ENCODE measurements around the gene POLR2E. TPM values are rescaled to one million over a fixed set of nuclear protein-coding genes. Genes with fewer than 3 reads are reported as not detected.

Gene POLR2E
- polyA plus RNA-seq, 4 donors, result 122 to 189 (median 142) TPM

DNA sequence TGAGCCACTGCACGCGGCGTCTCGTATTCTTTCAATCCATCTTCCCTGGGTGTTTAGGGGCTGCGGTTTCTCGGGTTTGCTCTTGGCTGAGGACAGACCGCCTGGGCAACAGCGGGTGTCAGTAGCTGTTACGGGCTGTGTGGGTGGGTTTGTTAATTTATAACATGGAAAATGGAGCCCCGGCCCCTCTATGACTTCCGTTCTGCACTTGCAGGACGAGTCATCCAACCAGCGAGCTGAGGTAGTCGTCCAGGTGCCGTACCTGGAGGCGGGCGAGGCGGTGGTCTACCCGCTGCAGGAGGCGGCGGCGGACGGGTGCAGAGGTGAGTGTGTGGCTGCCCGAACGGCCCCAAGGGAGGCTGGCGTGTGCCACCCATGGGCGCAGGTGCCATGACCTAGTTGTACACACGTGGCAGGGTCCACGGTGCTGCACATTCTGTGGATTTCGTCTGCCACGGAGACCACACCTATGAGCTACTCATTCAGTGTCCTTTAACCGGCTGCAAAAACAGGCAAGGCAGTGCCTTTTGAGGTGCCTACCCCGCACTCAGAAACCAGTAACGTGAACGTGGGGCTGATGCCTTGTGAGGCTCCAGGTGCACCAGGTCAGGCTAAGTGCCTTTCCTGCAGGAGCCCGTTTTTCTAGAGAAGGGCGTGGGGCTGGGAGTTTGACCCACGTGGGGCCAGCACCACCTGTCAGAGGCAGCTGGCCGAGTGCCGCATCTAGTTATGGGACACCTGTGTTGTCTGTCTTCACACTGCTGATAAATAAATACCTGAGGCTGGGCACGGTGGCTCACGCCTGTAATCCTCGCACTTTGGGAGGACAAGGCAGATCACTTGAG, 10.9 kb downstream of the POLR2E start:
- WGBS, 3 donors, result 52 to 71% (median 54%) methylated on average over 43 of the region's 43 CpGs
- Histone ChIP-seq H3K27me3 (ENCODE audit: control insufficient read depth in 3 of 3, insufficient read depth in 3 of 3, low read length in 3 of 3) (no peaks in the 10 kb centered on the region), H3K4me1 (ENCODE audit: control insufficient read depth in 3 of 3, insufficient read depth in 2 of 3, low read depth in 1 of 3, low read length in 2 of 3) (peaks cover 0 to 20% (median 4%) of the 10 kb centered on the region in 3 donors), H3K9me3 (ENCODE audit: control insufficient read depth in 2 of 2, insufficient read depth in 1 of 2, low read depth in 1 of 2, low read length in 1 of 2) (peaks cover 0 to 6% of the 10 kb centered on the region in 2 donors), H3K4me3 (ENCODE audit: low read depth in 1 of 3, low read length in 3 of 3) (peak overlapping the region in 1 of 3 donors; percentile 54), H3K27ac (ENCODE audit: low read depth in 1 of 3, low read length in 2 of 3) (no peak overlapping the region), H3K36me3 (ENCODE audit: control insufficient read depth in 3 of 3, insufficient read depth in 2 of 3, low read depth in 1 of 3, low read length in 3 of 3) (peaks cover 3 to 57% (median 10%) of the 10 kb centered on the region in 3 donors)
- DNase-seq, result no peak
- no peak for FAIRE-seq

DNA sequence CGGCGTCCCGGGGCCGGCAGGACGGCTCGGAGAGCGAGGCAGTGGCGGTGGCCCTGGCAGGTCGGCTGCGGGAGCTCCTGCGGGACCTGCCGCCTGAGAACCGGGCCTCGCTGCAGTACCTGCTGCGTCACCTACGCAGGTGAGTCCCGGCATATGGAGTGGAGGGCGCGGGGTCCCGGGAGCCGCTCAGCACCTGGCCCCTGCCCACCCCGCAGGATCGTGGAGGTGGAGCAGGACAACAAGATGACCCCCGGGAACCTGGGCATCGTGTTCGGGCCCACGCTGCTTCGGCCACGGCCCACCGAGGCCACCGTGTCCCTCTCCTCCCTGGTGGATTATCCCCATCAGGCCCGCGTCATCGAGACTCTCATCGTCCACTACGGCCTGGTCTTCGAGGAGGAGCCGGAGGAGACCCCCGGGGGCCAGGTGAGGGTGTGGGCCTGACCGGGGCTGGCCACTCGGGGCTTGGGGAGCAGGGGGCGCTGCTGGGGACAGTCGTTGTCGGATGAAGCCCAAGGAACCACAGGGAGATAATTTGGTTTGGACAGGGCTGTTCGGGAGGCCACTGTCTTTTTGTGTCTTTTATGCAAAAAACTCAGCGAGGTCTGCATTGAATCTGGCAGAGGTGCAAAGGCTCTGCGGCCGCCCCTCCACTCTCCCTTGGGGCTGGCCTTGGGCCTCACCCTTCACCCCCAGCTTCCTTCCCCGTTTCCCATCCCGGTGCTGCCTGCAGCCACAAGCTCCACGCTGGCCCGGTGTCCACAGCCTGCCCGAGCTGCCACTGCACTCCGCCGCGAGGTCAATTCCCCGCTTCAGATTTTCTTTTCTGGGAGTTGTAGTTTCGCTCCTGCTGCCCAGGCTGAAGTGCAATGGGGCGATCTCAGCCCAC, 12.0 kb downstream of the POLR2E start:
- DNase-seq (no peak), FAIRE-seq (no peak)
- Histone ChIP-seq H3K4me3 (ENCODE audit: low read depth in 1 of 3, low read length in 3 of 3) (peak overlapping the region in 2 of 3 donors; percentile 50 to 54), H3K36me3 (ENCODE audit: control insufficient read depth in 3 of 3, insufficient read depth in 2 of 3, low read depth in 1 of 3, low read length in 3 of 3) (peaks cover 3 to 46% (median 4%) of the 10 kb centered on the region in 3 donors), H3K9me3 (ENCODE audit: control insufficient read depth in 2 of 2, insufficient read depth in 1 of 2, low read depth in 1 of 2, low read length in 1 of 2) (peaks cover 0 to 6% of the 10 kb centered on the region in 2 donors), H3K27me3 (ENCODE audit: control insufficient read depth in 3 of 3, insufficient read depth in 3 of 3, low read length in 3 of 3) (no peaks in the 10 kb centered on the region), H3K4me1 (ENCODE audit: control insufficient read depth in 3 of 3, insufficient read depth in 2 of 3, low read depth in 1 of 3, low read length in 2 of 3) (peaks cover 0 to 20% (median 4%) of the 10 kb centered on the region in 3 donors), H3K27ac (ENCODE audit: low read depth in 1 of 3, low read length in 2 of 3) (peak overlapping the region; percentile 38 to 86 (median 63))
- WGBS, 3 donors, result 22 to 77% (median 45%) methylated on average over 55 to 59 of the region's 59 CpGs

DNA sequence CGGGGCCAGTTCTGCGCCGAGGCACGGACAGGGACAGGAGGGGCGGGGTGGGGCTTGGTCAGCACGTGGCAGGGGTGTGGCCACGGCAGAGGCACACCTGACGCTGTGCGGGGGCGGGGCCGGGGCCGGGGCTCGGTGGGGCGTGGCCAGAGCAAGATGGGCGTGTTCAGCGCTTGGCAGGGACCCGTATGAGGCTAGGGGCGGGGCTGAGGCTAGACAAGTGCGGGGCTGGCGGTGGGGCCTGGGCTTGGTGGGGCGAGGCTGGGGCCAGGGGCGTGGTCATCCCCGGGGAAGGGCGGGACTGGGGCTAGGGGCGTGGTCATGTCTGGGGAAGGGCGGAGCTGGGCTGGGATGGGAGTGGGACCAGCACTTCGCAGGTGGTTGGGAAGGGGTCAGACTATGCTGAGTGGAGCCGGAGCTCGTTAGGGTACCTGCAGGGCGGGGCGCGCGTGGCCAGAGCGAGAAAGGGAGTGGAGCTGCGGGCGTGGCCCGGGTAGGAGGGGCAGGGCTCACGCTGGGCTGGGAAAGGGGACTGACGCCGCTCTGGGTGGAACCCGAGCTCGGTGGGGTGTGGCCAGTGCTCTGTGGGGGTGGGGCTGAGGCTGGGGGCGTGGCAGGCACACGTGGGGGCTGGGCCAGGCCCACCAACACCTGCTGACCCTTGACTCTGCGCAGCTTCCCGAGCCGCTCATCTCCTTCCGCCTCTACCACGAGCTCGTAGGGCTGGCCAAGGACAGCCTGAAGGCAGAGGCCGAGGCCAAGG, 12.8 kb downstream of the POLR2E start:
- WGBS, 3 donors, result 10 to 31% (median 14%) methylated on average over 37 to 51 of the region's 51 CpGs
- FAIRE-seq (no peak), DNase-seq (peak; percentile 93 to 96)
- H3K36me3 ChIP-seq (ENCODE audit: control insufficient read depth in 3 of 3, insufficient read depth in 2 of 3, low read depth in 1 of 3, low read length in 3 of 3), result peaks cover 3 to 38% (median 4%) of the 10 kb centered on the region in 3 donors
- H3K27ac ChIP-seq (ENCODE audit: low read depth in 1 of 3, low read length in 2 of 3), result peak overlapping the region; percentile 73 to 86 (median 83)
- H3K4me1 ChIP-seq (ENCODE audit: control insufficient read depth in 3 of 3, insufficient read depth in 2 of 3, low read depth in 1 of 3, low read length in 2 of 3), result peaks cover 0 to 20% (median 4%) of the 10 kb centered on the region in 3 donors
- H3K27me3 ChIP-seq (ENCODE audit: control insufficient read depth in 3 of 3, insufficient read depth in 3 of 3, low read length in 3 of 3), result no peaks in the 10 kb centered on the region
- peaks cover 0 to 6% of the 10 kb centered on the region in 2 donors for H3K9me3 ChIP-seq (ENCODE audit: control insufficient read depth in 2 of 2, insufficient read depth in 1 of 2, low read depth in 1 of 2, low read length in 1 of 2)
- H3K4me3 ChIP-seq (ENCODE audit: low read depth in 1 of 3, low read length in 3 of 3), result peak overlapping the region in 2 of 3 donors; percentile 50 to 54

DNA sequence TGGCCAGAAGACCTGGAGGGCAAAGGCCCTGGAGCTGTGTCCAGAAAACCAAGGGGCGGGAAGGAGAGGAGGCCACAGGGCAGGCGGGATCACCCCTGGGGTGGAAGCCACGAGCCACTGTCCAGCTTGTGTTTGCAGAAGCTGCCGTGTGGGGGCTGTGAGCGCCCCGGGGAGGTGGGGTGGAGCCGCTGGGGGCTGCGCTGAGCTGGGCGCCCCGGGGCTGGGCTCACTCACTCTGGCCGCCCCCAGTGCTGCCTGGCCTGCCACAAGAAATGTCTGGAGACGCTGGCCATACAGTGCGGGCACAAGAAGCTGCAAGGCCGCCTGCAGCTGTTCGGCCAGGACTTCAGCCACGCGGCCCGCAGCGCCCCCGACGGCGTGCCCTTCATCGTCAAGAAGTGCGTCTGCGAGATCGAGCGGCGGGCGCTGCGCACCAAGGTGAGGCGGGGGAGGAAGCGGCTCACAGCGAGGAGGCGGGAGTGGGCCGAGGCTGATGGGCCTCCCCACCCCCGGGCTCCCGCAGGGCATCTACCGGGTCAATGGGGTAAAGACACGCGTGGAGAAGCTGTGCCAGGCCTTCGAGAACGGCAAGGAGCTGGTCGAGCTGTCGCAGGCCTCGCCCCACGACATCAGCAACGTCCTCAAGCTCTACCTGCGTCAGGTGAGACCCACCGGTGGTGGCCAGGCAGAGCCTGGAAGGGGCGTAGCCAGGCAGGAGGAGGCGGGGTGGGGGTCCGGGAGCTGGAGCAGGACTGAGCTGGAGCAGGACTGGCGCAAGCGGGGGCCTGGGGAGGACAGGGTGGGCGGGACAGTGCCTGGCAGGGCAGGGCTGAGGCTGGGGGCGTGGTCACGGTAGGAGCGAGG, 13.6 kb downstream of the POLR2E start:
- H3K27ac ChIP-seq (ENCODE audit: low read depth in 1 of 3, low read length in 2 of 3), result peak overlapping the region; percentile 33 to 69 (median 48)

DNA sequence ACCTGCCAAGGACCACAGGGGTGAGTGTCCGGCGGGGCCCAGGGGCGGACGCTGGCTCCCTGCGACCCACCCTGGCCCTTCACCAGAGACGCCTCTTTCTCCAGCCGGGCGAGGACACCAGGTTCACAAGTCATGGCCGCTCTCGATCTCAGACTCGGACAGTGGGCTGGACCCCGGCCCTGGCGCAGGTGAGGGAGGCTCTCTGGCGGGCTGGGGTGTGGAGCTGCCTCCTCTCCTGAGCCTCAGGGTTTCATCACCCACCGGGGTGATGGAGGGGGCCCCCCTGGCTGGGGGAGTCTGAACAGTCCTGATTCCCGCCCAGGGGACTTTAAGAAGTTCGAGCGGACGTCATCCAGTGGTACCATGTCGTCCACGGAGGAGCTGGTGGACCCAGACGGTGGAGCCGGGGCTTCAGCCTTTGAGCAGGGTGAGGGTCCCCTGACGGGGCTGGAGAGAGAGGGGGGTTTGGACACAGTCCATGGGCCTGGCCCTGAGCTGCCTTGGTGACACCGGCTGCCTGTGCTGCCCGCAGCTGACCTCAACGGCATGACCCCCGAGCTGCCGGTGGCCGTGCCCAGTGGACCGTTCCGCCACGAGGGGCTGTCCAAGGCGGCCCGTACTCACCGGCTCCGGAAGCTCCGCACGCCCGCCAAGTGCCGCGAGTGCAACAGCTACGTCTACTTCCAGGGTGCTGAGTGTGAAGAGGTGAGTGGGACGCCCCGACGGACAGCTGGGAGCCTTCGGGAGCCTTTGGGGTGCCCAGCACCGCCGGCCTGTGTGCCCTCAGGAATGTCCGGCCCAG, 14.6 kb downstream of the POLR2E start:
- peaks cover 0 to 20% (median 4%) of the 10 kb centered on the region in 3 donors for H3K4me1 ChIP-seq (ENCODE audit: control insufficient read depth in 3 of 3, insufficient read depth in 2 of 3, low read depth in 1 of 3, low read length in 2 of 3)
- peaks cover 0 to 6% (median 0%) of the 10 kb centered on the region in 3 donors for H3K27me3 ChIP-seq (ENCODE audit: control insufficient read depth in 3 of 3, insufficient read depth in 3 of 3, low read length in 3 of 3)
- no peak overlapping the region for H3K4me3 ChIP-seq (ENCODE audit: low read depth in 1 of 3, low read length in 3 of 3)
- peaks cover 3 to 20% (median 4%) of the 10 kb centered on the region in 3 donors for H3K36me3 ChIP-seq (ENCODE audit: control insufficient read depth in 3 of 3, insufficient read depth in 2 of 3, low read depth in 1 of 3, low read length in 3 of 3)
- DNase-seq, result no peak
- no peak overlapping the region for H3K27ac ChIP-seq (ENCODE audit: low read depth in 1 of 3, low read length in 2 of 3)
- 94 to 95% (median 95%) methylated on average over 43 to 50 of the region's 50 CpGs for WGBS, 3 donors
- FAIRE-seq, result no peak
- peaks cover 0 to 6% of the 10 kb centered on the region in 2 donors for H3K9me3 ChIP-seq (ENCODE audit: control insufficient read depth in 2 of 2, insufficient read depth in 1 of 2, low read depth in 1 of 2, low read length in 1 of 2)

More for the DNA sequence above, 13.6 kb downstream of the POLR2E start:
- Histone ChIP-seq H3K4me3 (ENCODE audit: low read depth in 1 of 3, low read length in 3 of 3) (peak overlapping the region in 2 of 3 donors; percentile 20 to 22), H3K36me3 (ENCODE audit: control insufficient read depth in 3 of 3, insufficient read depth in 2 of 3, low read depth in 1 of 3, low read length in 3 of 3) (peaks cover 3 to 29% (median 4%) of the 10 kb centered on the region in 3 donors), H3K27me3 (ENCODE audit: control insufficient read depth in 3 of 3, insufficient read depth in 3 of 3, low read length in 3 of 3) (no peaks in the 10 kb centered on the region), H3K4me1 (ENCODE audit: control insufficient read depth in 3 of 3, insufficient read depth in 2 of 3, low read depth in 1 of 3, low read length in 2 of 3) (peaks cover 0 to 20% (median 4%) of the 10 kb centered on the region in 3 donors), H3K9me3 (ENCODE audit: control insufficient read depth in 2 of 2, insufficient read depth in 1 of 2, low read depth in 1 of 2, low read length in 1 of 2) (peaks cover 0 to 6% of the 10 kb centered on the region in 2 donors)
- FAIRE-seq, result no peak
- peak in 1 of 2 donors; percentile 53 for DNase-seq
- WGBS, 3 donors, result 55 to 69% (median 56%) methylated on average over 54 to 58 of the region's 58 CpGs

DNA sequence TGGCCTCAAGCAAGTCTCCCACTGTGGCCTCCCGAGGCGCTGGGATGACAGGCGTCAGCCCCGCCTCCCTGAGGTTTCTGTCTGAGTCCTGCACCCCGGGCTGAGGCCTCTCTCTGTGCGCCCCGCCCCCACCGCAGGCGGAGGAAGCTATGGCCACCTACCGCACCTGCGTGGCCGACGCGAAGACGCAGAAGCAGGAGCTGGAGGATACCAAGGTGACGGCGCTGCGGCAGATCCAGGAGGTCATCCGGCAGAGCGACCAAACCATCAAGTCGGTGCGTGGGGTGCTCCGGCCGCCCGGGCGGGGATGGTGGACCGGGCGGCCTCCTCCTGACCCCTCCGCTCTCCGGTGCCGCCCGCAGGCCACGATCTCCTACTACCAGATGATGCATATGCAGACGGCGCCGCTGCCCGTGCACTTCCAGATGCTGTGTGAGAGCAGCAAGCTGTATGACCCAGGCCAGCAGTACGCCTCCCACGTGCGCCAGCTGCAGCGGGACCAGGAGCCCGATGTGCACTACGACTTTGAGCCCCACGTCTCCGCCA, 15.5 kb downstream of the POLR2E start:
- WGBS, 3 donors, result 81 to 89% (median 87%) methylated on average over 35 to 45 of the region's 45 CpGs
- H3K4me1 ChIP-seq (ENCODE audit: control insufficient read depth in 3 of 3, insufficient read depth in 2 of 3, low read depth in 1 of 3, low read length in 2 of 3), result peaks cover 0 to 23% (median 8%) of the 10 kb centered on the region in 3 donors
- peaks cover 0 to 6% (median 0%) of the 10 kb centered on the region in 3 donors for H3K27me3 ChIP-seq (ENCODE audit: control insufficient read depth in 3 of 3, insufficient read depth in 3 of 3, low read length in 3 of 3)
- no peak for DNase-seq
- H3K27ac ChIP-seq (ENCODE audit: low read depth in 1 of 3, low read length in 2 of 3), result no peak overlapping the region
- no peak for FAIRE-seq
- H3K36me3 ChIP-seq (ENCODE audit: control insufficient read depth in 3 of 3, insufficient read depth in 2 of 3, low read depth in 1 of 3, low read length in 3 of 3), result peaks cover 3 to 14% (median 4%) of the 10 kb centered on the region in 3 donors
- H3K9me3 ChIP-seq (ENCODE audit: control insufficient read depth in 2 of 2, insufficient read depth in 1 of 2, low read depth in 1 of 2, low read length in 1 of 2), result peaks cover 0 to 6% of the 10 kb centered on the region in 2 donors
- no peak overlapping the region for H3K4me3 ChIP-seq (ENCODE audit: low read depth in 1 of 3, low read length in 3 of 3)

All from small intestine (tissue), 7 donors.